Cardiac fibroblast (primary cell): ENCODE results near the gene CEP295NL.
"Not testable (repeated sequence)": the region's sequence is repeated elsewhere in the genome, so short reads cannot be mapped to it uniquely, and the experiment has no call there.

Source experiments
- DNase-seq, 2 donors: peaks; one replicate each; pipeline versions ENCODE4 v3.0.0 to v3.0.0-alpha.2; 2010; ENCODE audit warnings: low read depth in 2 of 2
- H3K4me3 ChIP-seq, 2 donors: replicated peaks in 1 of 2; 1 replicate in 1 of 2; 2 replicates in 1 of 2; pipeline ENCODE4 v1.5.1; 2011; ENCODE audit warnings: low read depth in 2 of 2, low read length in 2 of 2, mild to moderate bottlenecking in 2 of 2, moderate library complexity in 1 of 2
- CTCF ChIP-seq: IDR thresholded peaks from one replicate; pipeline ENCODE4 v1.5.1; 2011; ENCODE audit warnings: low read depth, mild to moderate bottlenecking, low read length, inconsistent platforms

CEP295NL gene

GRCh38 chr17:78883089-78883532 lies 19.9 kb downstream of the CEP295NL start:
- DNase-seq = peak; percentile 81 to 91
- H3K4me3 ChIP-seq = peak overlapping the region; percentile 22 to 39
- TF ChIP-seq CTCF = no peak

DNA sequence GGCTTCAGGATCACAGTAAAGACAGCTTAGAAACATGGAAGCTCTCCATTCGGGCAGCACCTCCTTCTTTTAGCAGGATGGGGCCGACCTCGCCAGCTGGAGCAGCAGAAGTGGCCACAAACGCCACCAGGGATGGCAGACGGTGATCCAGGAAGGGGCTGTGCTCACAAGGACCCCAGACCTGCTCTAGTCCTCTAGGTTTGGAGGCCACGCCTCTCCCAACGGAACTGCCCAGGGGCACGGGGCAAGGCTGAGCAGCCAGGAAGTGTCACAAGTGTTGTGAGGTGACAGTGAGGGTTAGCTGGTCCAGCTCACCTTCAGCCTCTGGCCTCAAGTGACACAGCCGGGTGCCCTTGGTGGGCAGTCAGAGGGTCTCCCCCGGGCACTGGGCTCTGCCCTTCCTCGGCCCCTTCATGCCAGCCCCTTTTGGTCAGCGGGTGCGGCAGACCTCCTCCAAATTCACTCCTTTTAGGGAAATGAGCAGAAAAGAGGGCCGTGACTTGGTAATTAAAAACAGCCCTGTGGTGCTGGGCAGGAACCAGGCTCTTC lies 20.4 kb downstream of the CEP295NL start:
- H3K4me3 ChIP-seq = no peak overlapping the region
- no peak for TF ChIP-seq CTCF
- no peak for DNase-seq

DNA sequence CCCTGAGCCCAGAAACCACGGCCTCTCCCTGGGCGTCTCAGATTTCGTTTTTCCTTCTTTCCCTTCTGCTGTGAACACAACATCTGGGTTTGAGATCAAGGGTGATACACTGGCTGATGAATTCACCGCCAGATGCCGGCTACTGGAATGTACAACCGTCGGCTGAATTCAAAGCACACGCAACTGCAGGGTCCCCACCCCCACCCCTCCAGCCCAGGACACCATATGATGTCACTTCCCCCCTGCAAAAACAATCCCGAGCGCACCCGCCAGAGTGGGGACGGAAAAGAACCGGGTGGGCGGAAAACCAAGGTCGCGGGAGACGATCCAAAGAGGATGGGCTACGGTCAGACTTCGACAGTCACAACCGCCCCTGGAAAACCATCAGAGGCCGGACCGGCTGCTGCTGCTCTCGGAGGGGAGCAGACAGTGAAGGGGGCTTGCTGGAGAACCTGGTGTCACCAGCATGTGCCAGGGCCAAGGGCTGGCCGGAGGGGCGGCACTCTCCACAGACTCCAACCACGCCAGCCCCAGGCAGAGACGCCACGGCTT lies 23.3 kb downstream of the CEP295NL start:
- peak; percentile 93 to 97 for DNase-seq

GRCh38 chr17:78878871-78879527 lies 24.0 kb downstream of the CEP295NL start:
- DNase-seq = no peak
- no peak for TF ChIP-seq CTCF
- peak overlapping the region; percentile 2 to 21 for H3K4me3 ChIP-seq

More for the DNA sequence above, 23.3 kb downstream of the CEP295NL start:
- TF ChIP-seq CTCF = no peak
- H3K4me3 ChIP-seq = peak overlapping the region in 1 of 2 donors; percentile 28

DNA sequence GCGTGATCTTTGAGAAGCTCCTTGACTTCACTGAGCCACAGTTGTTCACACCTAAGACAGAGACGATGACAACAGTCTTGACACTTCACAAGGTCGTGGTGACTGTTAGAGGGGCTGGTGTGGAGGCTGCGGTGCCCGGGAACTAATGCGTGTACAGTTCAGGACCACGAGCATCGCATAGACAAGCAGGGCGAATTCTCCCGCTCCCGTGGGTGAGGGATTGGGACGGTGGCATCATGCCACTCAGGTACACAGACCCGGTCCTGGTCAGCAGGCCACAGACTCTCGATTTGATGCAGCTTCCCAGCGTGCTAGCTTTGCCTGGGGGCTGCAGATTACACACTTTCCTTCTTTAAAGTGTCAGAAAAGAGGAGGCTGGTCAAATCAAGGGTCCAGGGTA lies 24.7 kb downstream of the CEP295NL start:
- no peak for TF ChIP-seq CTCF
- no peak overlapping the region for H3K4me3 ChIP-seq

DNA sequence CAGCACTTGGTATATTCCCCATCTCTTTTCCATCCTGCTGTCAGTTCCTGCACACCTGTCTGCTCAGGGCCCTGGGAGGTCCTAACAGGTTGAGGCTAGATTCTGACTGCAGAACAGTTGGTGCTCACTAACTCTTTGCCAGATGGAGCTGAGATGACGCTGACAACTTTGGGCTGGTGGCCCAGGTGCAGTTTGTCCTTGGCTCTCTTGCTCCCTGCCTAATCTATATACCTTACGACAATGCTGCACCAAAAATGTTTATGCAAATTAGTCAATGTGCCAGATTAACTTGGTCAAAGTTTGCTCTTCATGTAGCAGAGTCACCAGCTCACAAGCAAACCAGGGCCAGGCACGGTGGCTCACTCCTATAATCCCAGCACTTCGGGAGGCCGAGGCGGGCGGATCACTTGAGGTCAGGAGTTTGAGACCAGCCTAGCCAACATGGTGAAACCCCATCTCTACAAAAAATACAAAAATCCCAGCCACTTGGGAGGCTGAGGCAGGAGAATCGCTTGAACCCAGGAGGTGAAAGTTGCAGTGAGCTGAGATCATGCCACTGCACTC lies 26.0 kb downstream of the CEP295NL start:
- DNase-seq, H3K4me3 ChIP-seq: not testable (repeated sequence)

More for the DNA sequence above, 24.7 kb downstream of the CEP295NL start:
- no peak for DNase-seq

DNA sequence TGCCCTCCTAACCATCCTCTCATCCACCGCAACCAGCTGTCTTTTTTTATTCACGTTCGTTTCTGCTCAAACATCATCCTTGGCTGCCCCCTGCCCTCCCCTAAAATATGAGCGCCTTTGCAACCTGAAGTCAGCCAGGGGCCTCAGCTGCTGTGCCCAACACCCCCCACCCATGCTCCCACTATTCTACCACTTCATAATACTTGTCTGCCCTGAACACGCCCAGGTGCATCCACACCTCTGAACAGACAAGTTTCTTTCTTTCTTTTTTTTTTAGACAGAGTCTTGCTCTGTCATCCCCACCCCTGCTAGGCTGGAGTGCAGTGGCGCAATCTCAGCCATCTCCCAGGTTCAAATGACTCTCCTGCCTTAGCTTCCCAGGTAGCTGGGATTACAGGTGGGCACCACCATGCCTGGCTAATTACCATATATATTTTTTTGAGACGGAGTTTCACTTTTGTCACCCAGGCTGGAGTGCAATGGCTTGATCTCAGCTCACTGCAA lies 26.9 kb downstream of the CEP295NL start:
- no peak for TF ChIP-seq CTCF
- DNase-seq = no peak
- no peak overlapping the region for H3K4me3 ChIP-seq
